Endothelial cell of umbilical vein (primary cell): ENCODE measurements around the gene HLA-DOA. TPM values are rescaled to one million over a fixed set of nuclear protein-coding genes. Genes with fewer than 3 reads are reported as not detected.

Source experiments
- BruUV-seq: library from RNA; stranded (reverse); fragments of 400-500 nt; replicated peaks from 2 replicates; lab custom pipeline; 2021; lab: Mats Ljungman, UMichigan
- CTCF ChIA-PET: fragments of 300-600, 350-600 bp; sonication (Branson Sonifier 250); formaldehyde crosslinking; loops from one replicate; lab custom pipeline; 2021; ENCODE audit warnings: antibody characterized with exemption, inconsistent platforms; lab: Charles Lee
- POLR2A ChIA-PET: fragments of 300-600, 350-600 bp; sonication (Branson Sonifier 250); formaldehyde crosslinking; loops from one replicate; lab custom pipeline; 2021; ENCODE audit warnings: antibody characterized with exemption, inconsistent platforms; lab: Charles Lee
- DNase-seq: peaks from one replicate; pipeline ENCODE4 v3.0.0-alpha.2; 2011; ENCODE audit warnings: low read depth, low spot score
- FAIRE-seq: peaks from 2 replicates; lab custom pipeline; 2011; peaks lifted over from hg19 to GRCh38; lab: Jason Lieb, UNC
- H2AFZ ChIP-seq: 2 replicates; pipeline ENCODE4 v1.6.0; 2012; ENCODE audit warnings: low read depth, low read length, control low read depth, inconsistent platforms
- H3K27ac ChIP-seq: 2 replicates; pipeline ENCODE4 v1.5.1; 2011; ENCODE audit warnings: low read depth, mild to moderate bottlenecking, control low read depth, low read length, moderate library complexity; ENCODE audit not compliant: insufficient read depth
- H3K27me3 ChIP-seq, 2 experiments: 2 replicates each; pipeline versions ENCODE4 v1.6.0 to v1.6.1; 2011; ENCODE audit warnings: low read length in 2 of 2, mixed read lengths in 1 of 2; ENCODE audit not compliant: control insufficient read depth in 2 of 2, insufficient read depth in 2 of 2
- H3K36me3 ChIP-seq, 2 experiments: 2 replicates in 1 of 2; 3 replicates in 1 of 2; pipeline ENCODE4 v1.5.1; 2011; ENCODE audit warnings: low read length in 2 of 2, mild to moderate bottlenecking in 1 of 2, moderate library complexity in 1 of 2; ENCODE audit not compliant: control insufficient read depth in 2 of 2, insufficient read depth in 2 of 2; ENCODE audit errors: extremely low read depth in 1 of 2
- H3K4me1 ChIP-seq: 3 replicates; pipeline ENCODE4 v1.5.1; 2011; ENCODE audit warnings: mild to moderate bottlenecking, low read length; ENCODE audit not compliant: control insufficient read depth, insufficient read depth; ENCODE audit errors: extremely low read depth
- H3K4me2 ChIP-seq: 2 replicates; pipeline ENCODE4 v1.6.1; 2011; ENCODE audit warnings: low read length, control low read depth, mixed read lengths; ENCODE audit not compliant: insufficient read depth
- H3K4me3 ChIP-seq, 3 experiments: fragments of 200-600 bp in 1 of 3; sonication (generic), shearing (Covaris generic) in 1 of 3; replicated peaks in 1 of 3; 2 replicates each; pipeline ENCODE4 v1.5.1; 2011 to 2016; ENCODE audit warnings: control low read depth in 3 of 3, low read length in 3 of 3, mild to moderate bottlenecking in 2 of 3, inconsistent platforms in 1 of 3, low read depth in 1 of 3, moderate library complexity in 1 of 3; ENCODE audit not compliant: insufficient read depth in 1 of 3
- H3K79me2 ChIP-seq: 2 replicates; pipeline ENCODE4 v1.6.0; 2012; ENCODE audit warnings: low read length, inconsistent platforms; ENCODE audit not compliant: control insufficient read depth, insufficient read depth
- H3K9ac ChIP-seq: replicated peaks from 2 replicates; pipeline ENCODE3; 2011; ENCODE audit warnings: low read length, control low read depth; ENCODE audit not compliant: insufficient read depth; ENCODE audit errors: extremely low read depth
- H3K9me1 ChIP-seq: replicated peaks from 3 replicates; pipeline ENCODE4 v1.6.0; 2011; ENCODE audit warnings: mild to moderate bottlenecking, low read length; ENCODE audit not compliant: control insufficient read depth, insufficient read depth; ENCODE audit errors: extremely low read depth
- H3K9me3 ChIP-seq: replicated peaks from 2 replicates; pipeline ENCODE4 v1.5.1; 2012; ENCODE audit warnings: low read length, inconsistent platforms; ENCODE audit not compliant: control insufficient read depth, insufficient read depth
- H4K20me1 ChIP-seq: replicated peaks from 2 replicates; pipeline ENCODE3; 2011; ENCODE audit warnings: mild to moderate bottlenecking, low read length; ENCODE audit not compliant: control insufficient read depth, insufficient read depth; ENCODE audit errors: extremely low read depth
- CTCF ChIP-seq, 2 donors: IDR thresholded peaks; 1 replicate in 1 of 2; 2 replicates in 1 of 2; pipeline ENCODE4 v1.5.1; 2011; ENCODE audit warnings: low read length in 2 of 2, mild to moderate bottlenecking in 2 of 2, moderate library complexity in 2 of 2, control low read depth in 1 of 2, inconsistent platforms in 1 of 2, low read depth in 1 of 2; ENCODE audit not compliant: insufficient read depth in 1 of 2; ENCODE audit errors: extremely low read depth in 1 of 2
- EZH2 ChIP-seq: IDR thresholded peaks from 2 replicates; pipeline ENCODE4 v1.6.1; 2012; ENCODE audit warnings: borderline replicate concordance, low read depth, mild to moderate bottlenecking, moderate library complexity, low read length, inconsistent platforms; ENCODE audit not compliant: severe bottlenecking
- FOS ChIP-seq: IDR thresholded peaks from 2 replicates; pipeline ENCODE4 v1.6.1; 2011; ENCODE audit warnings: mild to moderate bottlenecking, low read length, moderate library complexity, borderline replicate concordance; ENCODE audit not compliant: insufficient read depth
- GATA2 ChIP-seq: IDR thresholded peaks from 2 replicates; pipeline ENCODE4 v1.7.0; 2011; ENCODE audit warnings: low read depth, mild to moderate bottlenecking, moderate library complexity, mixed read lengths, low read length; ENCODE audit not compliant: insufficient read length, insufficient read depth
- JUN ChIP-seq: IDR thresholded peaks from 2 replicates; pipeline ENCODE4 v1.6.1; 2011; ENCODE audit warnings: borderline replicate concordance, low read depth; ENCODE audit not compliant: insufficient read length, insufficient read depth
- MAX ChIP-seq: IDR thresholded peaks from 2 replicates; pipeline ENCODE4 v1.6.1; 2011; ENCODE audit not compliant: insufficient read depth, insufficient read length
- MYC ChIP-seq: IDR thresholded peaks from one replicate; pipeline ENCODE4 v1.6.1; 2011; ENCODE audit warnings: mild to moderate bottlenecking, low read depth, low read length
- POLR2A ChIP-seq: IDR thresholded peaks from 2 replicates; pipeline ENCODE4 v1.6.1; 2012; ENCODE audit warnings: low read depth, mild to moderate bottlenecking, control low read depth, low read length
- POLR2AphosphoS5 ChIP-seq: IDR thresholded peaks from 2 replicates; pipeline ENCODE4 v1.6.1; 2012; ENCODE audit warnings: low read depth, mild to moderate bottlenecking, control low read depth, low read length, moderate library complexity; ENCODE audit not compliant: insufficient read depth
- dilution Hi-C: fragments of 300-500 bp; cut with MboI; formaldehyde crosslinking; loops from one replicate; pipeline ENCODE4 v1.15.0; 2019; ENCODE audit warnings: low sequenced_read_pairs; ENCODE audit not compliant: extremely low pct_ligation_motif_present
- intact Hi-C: fragments of 100-400 bp; cut with micrococcal nuclease; formaldehyde crosslinking; loops from one replicate; pipeline ENCODE4 v1.10.0; 2022
- polyA plus RNA-seq, 4 experiments: library from polyadenylated mRNA; depleted of rRNA in 3 of 4; stranded (reverse) in 3 of 4; unstranded in 1 of 4; fragments of >200 nt; gene quantifications; 2 replicates each; pipeline versions ENCODE4 v1.2.1 to v1.2.3, GENCODE V29; 2011 to 2012; ENCODE audit warnings: missing spikeins in 1 of 4
- total RNA-seq: library from RNA; stranded (reverse); gene quantifications from 2 replicates; pipeline ENCODE4 v1.2.3, GENCODE V29; 2021

Gene HLA-DOA
- total and polyA plus RNA-seq, 2 donors (not counting 3 experiments of a cell fraction or from before 2014, with no cell fraction given): not detected

- CTCF ChIA-PET: interaction anchor here (0.8 to 2.3 kb wide), 4 partner anchors 14 to 179 kb away, joined by 3 to 6 read pairs (median 4); no protein-coding TSS in a partner anchor
- TF ChIP-seq CTCF (IDR thresholded peaks at IDR 0.05; ENCODE audit: extremely low read depth in 1 of 2, insufficient read depth in 1 of 2, low read depth in 1 of 2, low read length in 2 of 2): no peak
- no peak for TF ChIP-seq GATA2
- no peak for TF ChIP-seq POLR2A
- TF ChIP-seq FOS: no peak
- no peak for TF ChIP-seq JUN
- no peak for TF ChIP-seq POLR2AphosphoS5
- TF ChIP-seq MAX: no peak
- no peak for TF ChIP-seq EZH2
- TF ChIP-seq MYC: no peak
- H3K9me1 ChIP-seq: no peaks in the 10 kb centered on the region
- no peak overlapping the region for H3K9ac ChIP-seq
- intact Hi-C loops (no loop called here), dilution Hi-C loops (no loop called here)
- no TSS peak for BruUV-seq
- DNase-seq: no peak
- no peak overlapping the region for H3K4me2 ChIP-seq
- no peak for FAIRE-seq
- no peaks in the 10 kb centered on the region for H3K4me1 ChIP-seq
- POLR2A ChIA-PET: no interaction called here
- H3K36me3 ChIP-seq: no peaks in the 10 kb centered on the region
- H3K9me3 ChIP-seq: no peaks in the 10 kb centered on the region
- no peak overlapping the region for H3K4me3 ChIP-seq
- no peaks in the 10 kb centered on the region for H3K79me2 ChIP-seq
- no peaks in the 10 kb centered on the region for H4K20me1 ChIP-seq
- H3K27ac ChIP-seq: no peak overlapping the region
- H2AFZ ChIP-seq: no peak overlapping the region
- peaks cover 22 to 23% of the 10 kb centered on the region in 2 experiments for H3K27me3 ChIP-seq
Observed at GRCh38 chr6:33050014-33050810, 40.8 kb upstream of the HLA-DOA start.
